Naive thymus-derived CD8-positive, alpha-beta T cell (primary cell): Measurements from ENCODE around the gene MYO15B. TPM values are rescaled to one million over a fixed set of nuclear protein-coding genes. Genes with fewer than 3 reads are reported as not detected.

ENCODE experiments used
- ATAC-seq, 2 donors: fragments of 150-1000 bp; cut with Tn5 transposase in 1 of 2; sonication (Bioruptor Pico), chemical (Tn5 transposase) in 1 of 2; 1 replicate in 1 of 2; 2 replicates in 1 of 2; pipeline ENCODE4 v1.10.0; 2021; ENCODE audit warnings: mild to moderate bottlenecking in 2 of 2, moderate library complexity in 2 of 2
- POLR2A ChIA-PET: fragments of 350-600 bp; sonication (Branson Sonifier 250); formaldehyde crosslinking; loops from one replicate; lab custom pipeline; 2021; ENCODE audit warnings: antibody characterized with exemption; lab: Charles Lee
- DNase-seq, 10 donors: peaks; one replicate each; pipeline versions ENCODE4 v3.0.0 to v3.0.0-alpha.2; 2020 to 2022
- H3K27ac Mint-ChIP-seq, 10 donors: one replicate each; pipeline ENCODE4 v1.8.0; 2020 to 2022; ENCODE audit warnings: mild to moderate bottlenecking in 10 of 10, mixed read lengths in 10 of 10, moderate library complexity in 4 of 10, inconsistent platforms in 1 of 10
- H3K27me3 Mint-ChIP-seq, 5 donors: one replicate each; pipeline ENCODE4 v1.8.0; 2021 to 2022; ENCODE audit warnings: mixed read lengths in 5 of 5
- H3K36me3 Mint-ChIP-seq, 3 donors: one replicate each; pipeline ENCODE4 v1.8.0; 2020 to 2022; ENCODE audit warnings: mixed read lengths in 3 of 3, mild to moderate bottlenecking in 2 of 3, inconsistent platforms in 1 of 3
- H3K4me1 Mint-ChIP-seq, 4 donors: one replicate each; pipeline ENCODE4 v1.8.0; 2021 to 2022; ENCODE audit warnings: mixed read lengths in 4 of 4
- H3K4me3 Mint-ChIP-seq, 10 donors: one replicate each; pipeline ENCODE4 v1.8.0; 2020 to 2022; ENCODE audit warnings: mild to moderate bottlenecking in 10 of 10, mixed read lengths in 10 of 10, moderate library complexity in 6 of 10, inconsistent platforms in 1 of 10
- H3K9me3 Mint-ChIP-seq, 9 donors: one replicate each; pipeline ENCODE4 v1.8.0; 2020 to 2022; ENCODE audit warnings: mixed read lengths in 9 of 9, mild to moderate bottlenecking in 3 of 9, inconsistent platforms in 1 of 9, moderate library complexity in 1 of 9
- polyA plus RNA-seq, 3 donors: library from polyadenylated mRNA; unstranded; fragments of 300-500 nt; fragmentation: Illumina TruSeq; gene quantifications; one replicate each; pipeline ENCODE4 v1.2.3, GENCODE V29; 2021
- total RNA-seq, 8 experiments: library from RNA in 2 of 8; stranded (reverse) in 2 of 8; gene quantifications; one replicate each; pipeline ENCODE4 v1.2.3 and lab custom pipeline; 2021 to 2026

Gene MYO15B
- total and polyA plus RNA-seq, 5 experiments from 2014 or later = 1.9 to 418 (median 3.2) TPM

- no peak overlapping the region for H3K4me3 Mint-ChIP-seq
- H3K4me1 Mint-ChIP-seq = peaks cover 0 to 5% (median 3%) of the 10 kb centered on the region in 4 donors
- H3K36me3 Mint-ChIP-seq = peaks cover 0 to 3% (median 0%) of the 10 kb centered on the region in 3 donors
- no peak for ATAC-seq
- H3K9me3 Mint-ChIP-seq = no peaks in the 10 kb centered on the region
- POLR2A ChIA-PET = interaction anchor here (1.4 kb wide), 1 partner anchor 35 kb away, joined by 4 read pairs; the partner anchor contains the start of gene TSEN54
- no peak for DNase-seq
- H3K27ac Mint-ChIP-seq = peak overlapping the region in 2 of 10 donors; percentile 42 to 53
- no peaks in the 10 kb centered on the region for H3K27me3 Mint-ChIP-seq
These were observed 36.3 kb upstream of the MYO15B start for GRCh38 chr17:75551266-75551665.

- Mint-ChIP-seq H3K36me3 (peaks cover 0 to under 1% (median 0%) of the 10 kb centered on the region in 3 donors), H3K27me3 (no peaks in the 10 kb centered on the region), H3K27ac (no peak overlapping the region), H3K9me3 (no peaks in the 10 kb centered on the region), H3K4me3 (no peak overlapping the region), H3K4me1 (peaks cover 0 to 5% (median 3%) of the 10 kb centered on the region in 4 donors)
- no peak for ATAC-seq
- POLR2A ChIA-PET = interaction anchor here (1.4 kb wide), 1 partner anchor 36 kb away, joined by 4 read pairs; the partner anchor contains the start of gene TSEN54
- no peak for DNase-seq
These were observed 34.9 kb upstream of the MYO15B start for GRCh38 chr17:75552425-75553294.

DNA sequence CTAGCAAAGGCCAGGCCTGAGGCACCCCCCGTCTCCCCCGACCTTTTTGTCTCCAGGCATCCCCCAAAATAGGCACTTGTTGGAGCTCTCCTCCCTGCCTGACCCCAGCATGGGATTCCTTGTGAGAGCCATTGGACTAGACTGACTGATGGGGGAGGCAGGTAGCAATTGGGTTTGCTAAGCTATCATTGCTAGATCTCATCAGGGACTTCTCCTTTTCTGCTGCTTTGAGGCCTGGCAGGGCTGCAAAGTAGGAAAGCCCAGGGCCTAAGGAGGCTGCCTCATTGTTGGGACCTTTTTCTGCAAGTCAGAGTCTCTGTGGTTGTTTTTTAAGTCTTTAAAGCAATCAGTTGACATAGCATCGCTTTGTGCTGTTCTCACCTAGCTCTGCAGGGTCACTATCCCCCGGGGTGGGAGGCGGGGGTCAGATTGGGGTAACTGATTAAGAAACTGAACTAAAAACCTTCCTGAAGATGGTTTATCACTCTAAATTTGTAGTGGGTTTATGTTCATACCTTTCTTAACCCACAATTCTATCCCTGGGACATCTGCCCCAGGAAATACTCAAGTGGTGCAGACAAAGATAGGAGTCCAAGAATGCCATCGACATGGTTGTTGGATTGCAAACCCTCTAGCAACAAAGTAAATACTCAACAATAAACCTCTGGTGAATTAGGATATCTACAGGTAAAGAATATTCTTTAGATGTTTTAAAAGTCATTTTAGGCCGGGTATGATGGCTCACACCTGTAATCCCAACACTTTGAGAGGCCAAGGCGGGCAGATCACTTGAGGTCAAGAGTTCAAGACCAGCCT is 34.1 kb upstream of the MYO15B start:
- no peak for DNase-seq
- Mint-ChIP-seq H3K27me3 (no peaks in the 10 kb centered on the region), H3K4me3 (no peak overlapping the region), H3K9me3 (no peaks in the 10 kb centered on the region), H3K27ac (no peak overlapping the region), H3K4me1 (peaks cover 0 to 5% (median 3%) of the 10 kb centered on the region in 4 donors), H3K36me3 (no peaks in the 10 kb centered on the region)
- POLR2A ChIA-PET = no interaction called here
- no peak for ATAC-seq

- POLR2A ChIA-PET = no interaction called here
- Mint-ChIP-seq H3K9me3 (no peaks in the 10 kb centered on the region), H3K4me3 (no peak overlapping the region), H3K36me3 (peaks cover 0 to 3% (median 0%) of the 10 kb centered on the region in 3 donors), H3K27ac (no peak overlapping the region), H3K4me1 (peaks cover 0 to 6% (median 2%) of the 10 kb centered on the region in 4 donors), H3K27me3 (no peaks in the 10 kb centered on the region)
- ATAC-seq = no peak
- no peak for DNase-seq
These were observed 31.9 kb upstream of the MYO15B start for GRCh38 chr17:75555679-75556153.

DNA sequence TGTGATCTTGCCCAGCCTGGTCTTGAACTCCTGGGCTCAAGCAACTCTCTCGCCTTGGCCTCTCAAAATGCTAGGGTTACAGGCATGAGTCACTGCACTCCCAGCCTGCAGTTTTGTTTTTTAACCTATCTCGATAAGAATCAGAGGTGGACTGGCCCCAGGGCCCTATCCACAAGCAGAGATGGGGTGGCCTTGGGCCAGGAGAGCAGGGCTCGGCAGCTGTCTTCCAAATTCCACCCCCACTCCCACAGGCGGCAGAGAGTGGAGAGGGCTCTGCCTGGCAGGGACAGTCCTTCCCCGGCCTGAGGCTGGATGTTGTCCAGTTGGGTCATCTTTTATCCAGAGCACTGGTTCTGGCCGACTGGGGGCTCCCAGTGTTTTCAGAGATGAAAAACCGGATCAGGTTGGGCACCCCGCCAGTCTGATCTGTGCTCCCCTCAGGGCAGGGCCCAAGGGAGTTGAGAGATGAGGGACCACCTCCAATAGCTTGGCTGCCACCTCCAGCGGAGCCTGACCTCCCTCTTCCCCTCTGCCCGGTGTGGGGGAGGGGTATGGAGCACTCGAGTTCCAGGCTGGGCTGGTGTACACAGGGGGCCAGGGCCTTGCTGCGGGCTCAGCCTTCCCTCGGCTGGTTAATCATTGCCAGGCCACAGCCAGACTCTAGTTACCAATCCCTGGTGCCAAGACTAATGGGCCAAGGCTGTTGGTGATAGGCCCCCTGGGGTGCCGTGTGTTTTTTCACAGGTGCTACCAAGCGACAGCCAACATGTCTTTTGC is 30.3 kb upstream of the MYO15B start:
- peaks cover 0 to 4% (median 2%) of the 10 kb centered on the region in 4 donors for H3K4me1 Mint-ChIP-seq
- DNase-seq = no peak
- no peak overlapping the region for H3K4me3 Mint-ChIP-seq
- no peak overlapping the region for H3K27ac Mint-ChIP-seq
- ATAC-seq = no peak
- no peaks in the 10 kb centered on the region for H3K9me3 Mint-ChIP-seq
- peaks cover 0 to 7% (median 0%) of the 10 kb centered on the region in 3 donors for H3K36me3 Mint-ChIP-seq
- POLR2A ChIA-PET = interaction anchor here (0.7 kb wide), 2 partner anchors 58 to 95 kb away, joined by 4 to 5 read pairs; no protein-coding TSS in a partner anchor
- no peaks in the 10 kb centered on the region for H3K27me3 Mint-ChIP-seq

DNA sequence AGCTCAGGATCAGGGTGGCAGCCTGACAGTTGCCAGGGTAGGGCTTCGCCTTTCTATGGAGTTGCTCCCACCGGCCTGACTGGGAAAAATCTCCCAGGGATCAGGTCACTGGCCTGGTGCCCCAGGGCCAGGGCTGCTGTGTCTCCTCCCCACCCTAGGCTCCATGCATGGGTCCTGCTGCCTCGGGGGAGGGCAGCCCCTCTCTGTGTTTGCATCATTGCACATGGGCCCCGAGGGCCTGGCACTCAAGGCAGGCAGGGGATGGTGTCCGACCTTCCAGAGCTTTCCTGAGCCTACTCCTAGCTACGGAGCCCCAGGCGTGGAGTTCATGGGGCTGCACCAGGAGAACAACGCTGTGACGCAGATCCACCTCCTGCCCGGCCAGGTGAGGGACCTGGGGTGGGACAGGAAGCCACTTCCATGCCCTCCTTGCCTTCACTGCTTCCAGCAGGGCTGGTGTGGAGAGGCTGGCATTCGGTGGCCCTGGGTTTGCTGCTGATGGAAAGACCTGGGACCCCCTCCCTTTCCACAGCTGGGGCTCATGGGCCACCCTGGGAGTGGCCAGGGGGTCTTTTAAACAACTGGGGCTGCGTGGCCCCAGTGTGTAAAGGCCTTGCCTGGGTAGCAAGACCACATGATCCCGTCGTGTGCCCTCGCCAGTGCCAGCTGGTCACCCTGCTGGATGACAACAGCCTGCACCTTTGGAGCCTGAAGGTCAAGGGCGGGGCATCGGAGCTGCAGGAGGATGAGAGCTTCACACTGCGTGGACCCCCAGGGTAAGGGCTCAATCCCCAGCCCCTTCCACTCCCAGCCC is 29.5 kb upstream of the MYO15B start:
- DNase-seq (no peak), ATAC-seq (no peak)
- no peak overlapping the region for H3K4me3 Mint-ChIP-seq
- H3K27ac Mint-ChIP-seq = no peak overlapping the region
- H3K36me3 Mint-ChIP-seq = peaks cover 0 to 9% (median 0%) of the 10 kb centered on the region in 3 donors
- peaks cover 0 to 2% (median 2%) of the 10 kb centered on the region in 4 donors for H3K4me1 Mint-ChIP-seq
- POLR2A ChIA-PET = no interaction called here
- no peaks in the 10 kb centered on the region for H3K27me3 Mint-ChIP-seq
- H3K9me3 Mint-ChIP-seq = no peaks in the 10 kb centered on the region

DNA sequence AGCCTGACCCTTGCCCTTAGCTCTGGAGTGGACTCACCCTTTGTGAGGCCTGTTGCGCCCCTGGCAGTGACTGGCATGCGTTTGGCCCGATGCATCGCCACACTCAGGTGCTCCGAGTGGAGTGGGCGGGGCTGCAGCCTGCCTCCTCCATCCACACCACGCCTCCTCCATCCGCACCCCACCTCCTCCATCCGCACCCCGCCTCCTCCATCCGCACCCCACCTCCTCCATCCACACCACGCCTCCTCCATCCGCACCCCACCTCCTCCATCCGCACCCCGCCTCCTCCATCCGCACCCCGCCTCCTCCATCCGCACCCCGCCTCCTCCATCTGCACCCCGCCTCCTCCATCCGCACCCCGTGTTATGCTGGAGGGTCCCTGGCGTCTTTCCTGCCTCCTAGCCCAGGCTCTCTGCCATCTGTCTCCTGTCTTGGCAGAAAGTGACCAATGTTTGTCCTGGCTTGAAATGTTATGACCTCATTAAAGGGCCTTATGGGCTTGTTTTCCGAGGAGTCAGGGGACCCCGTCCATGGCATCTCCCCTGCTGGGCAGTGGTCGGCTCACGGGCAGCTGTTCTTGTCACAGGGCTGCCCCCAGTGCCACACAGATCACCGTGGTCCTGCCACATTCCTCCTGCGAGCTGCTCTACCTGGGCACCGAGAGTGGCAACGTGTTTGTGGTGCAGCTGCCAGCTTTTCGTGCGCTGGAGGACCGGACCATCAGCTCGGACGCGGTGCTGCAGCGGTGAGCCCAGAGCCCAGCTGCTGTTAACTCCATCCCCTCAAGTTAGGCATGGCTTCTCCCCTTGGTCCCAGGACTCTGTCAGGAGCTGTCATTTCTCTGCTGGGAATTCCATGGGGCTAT is 28.7 kb upstream of the MYO15B start:
- no peak overlapping the region for H3K4me3 Mint-ChIP-seq
- POLR2A ChIA-PET = interaction anchor here (0.6 kb wide), 1 partner anchor 176 kb away, joined by 3 read pairs; no protein-coding TSS in a partner anchor
- DNase-seq = no peak
- H3K4me1 Mint-ChIP-seq = peaks cover 0 to 2% (median under 1%) of the 10 kb centered on the region in 4 donors
- no peaks in the 10 kb centered on the region for H3K27me3 Mint-ChIP-seq
- H3K36me3 Mint-ChIP-seq = peaks cover 0 to 9% (median 2%) of the 10 kb centered on the region in 3 donors
- peak overlapping the region in 1 of 10 donors; percentile 44 for H3K27ac Mint-ChIP-seq
- no peak for ATAC-seq
- no peaks in the 10 kb centered on the region for H3K9me3 Mint-ChIP-seq

DNA sequence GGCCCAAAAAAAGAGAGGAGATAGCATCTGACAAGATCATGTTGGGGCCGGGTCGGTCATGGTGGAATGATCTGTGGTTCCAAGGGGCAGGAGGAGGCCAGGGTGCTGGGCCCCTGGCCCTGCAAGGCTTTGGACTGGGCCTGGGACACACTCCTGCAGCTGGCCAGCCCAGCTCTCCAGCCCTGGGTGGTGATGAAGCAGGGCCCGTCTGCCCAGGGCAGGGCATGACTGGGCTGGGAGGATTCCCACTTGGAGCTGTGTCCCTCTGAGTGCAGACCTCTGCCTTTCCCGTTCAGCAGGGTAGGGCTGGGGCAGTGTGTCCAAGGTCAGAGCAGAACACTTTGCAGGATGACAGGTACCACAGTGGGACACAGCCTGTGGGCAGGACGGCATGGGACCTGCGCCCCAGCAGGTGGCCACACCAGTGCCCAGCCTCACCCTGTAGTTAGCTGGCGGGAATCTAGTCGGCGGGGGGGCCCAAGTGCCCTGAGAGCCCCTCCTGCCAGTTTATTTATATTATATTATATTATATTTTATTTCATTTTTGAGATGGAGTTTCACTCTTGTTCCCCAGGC is 27.6 kb upstream of the MYO15B start:
- Mint-ChIP-seq H3K9me3 (no peaks in the 10 kb centered on the region), H3K27ac (peak overlapping the region in 1 of 10 donors; percentile 29), H3K36me3 (peaks cover 0 to 9% (median 2%) of the 10 kb centered on the region in 3 donors), H3K4me1 (peaks cover 0 to 2% (median 0%) of the 10 kb centered on the region in 4 donors), H3K27me3 (no peaks in the 10 kb centered on the region), H3K4me3 (no peak overlapping the region)
- ATAC-seq (no peak), DNase-seq (no peak)
- POLR2A ChIA-PET = interaction anchor here (0.5 kb wide), 1 partner anchor 272 kb away, joined by 4 read pairs; no protein-coding TSS in a partner anchor

GRCh38 chr17:75561927-75562603 is 25.5 kb upstream of the MYO15B start:
- DNase-seq (no peak), ATAC-seq (no peak)
- H3K36me3 Mint-ChIP-seq = peaks cover 0 to 11% (median 2%) of the 10 kb centered on the region in 3 donors
- H3K9me3 Mint-ChIP-seq = no peaks in the 10 kb centered on the region
- no peaks in the 10 kb centered on the region for H3K27me3 Mint-ChIP-seq
- no peak overlapping the region for H3K27ac Mint-ChIP-seq
- no peak overlapping the region for H3K4me3 Mint-ChIP-seq
- POLR2A ChIA-PET = no interaction called here
- H3K4me1 Mint-ChIP-seq = peaks cover 0 to 7% (median under 1%) of the 10 kb centered on the region in 4 donors
